ENCODE data around the gene C16orf78. TPM values are rescaled to one million over a fixed set of nuclear protein-coding genes. Genes with fewer than 3 reads are reported as not detected.

Gene C16orf78, protein sequence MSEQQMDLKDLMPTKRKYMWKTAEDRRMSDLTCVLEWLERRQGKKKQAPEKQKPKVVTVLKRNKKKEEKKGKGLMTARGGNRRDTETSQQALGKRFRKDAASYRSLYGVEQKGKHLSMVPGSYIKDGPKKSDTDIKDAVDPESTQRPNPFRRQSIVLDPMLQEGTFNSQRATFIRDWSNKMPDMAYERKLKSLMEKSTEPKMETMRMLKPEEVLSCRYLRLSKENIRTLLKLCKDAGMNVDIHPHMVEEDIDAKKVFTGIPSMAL
- not detected in 2 replicates for total RNA-seq

GRCh38 chr16:49373504-49373903 is at the start of gene C16orf78:
Gene C16orf78, plus strand, starts transcription at chr16:49373804. Its CDS starts 136 bp downstream, at chr16:49373940.

Other genes starting within 250 kb of the C16orf78 start
- not detected in 2 replicates for gene CBLN1, start 92.0 kb upstream of the C16orf78 start, total RNA-seq

All from vein endothelial cell (primary cell).